Choroid plexus epithelial cell (primary cell): ENCODE measurements around the gene POLE4.
A peak's percentile ranks its signal among the peaks of the same experiment; 100 is the strongest.

Experiments
- DNase-seq: peaks from one replicate; pipeline ENCODE4 v3.0.0-alpha.2; 2010; ENCODE audit warnings: low read depth
- H3K4me3 ChIP-seq: 2 replicates; pipeline ENCODE4 v1.5.1; 2011; ENCODE audit warnings: low read depth, mild to moderate bottlenecking, control low read depth, low read length, moderate library complexity
- TF ChIP-seq, protein P1 (sequence below): conservative IDR thresholded peaks from 2 replicates; pipeline ENCODE4 v1.5.1; 2011; ENCODE audit warnings: low read depth, mild to moderate bottlenecking, control low read depth, inconsistent platforms, low read length, moderate library complexity

POLE4 gene

DNA sequence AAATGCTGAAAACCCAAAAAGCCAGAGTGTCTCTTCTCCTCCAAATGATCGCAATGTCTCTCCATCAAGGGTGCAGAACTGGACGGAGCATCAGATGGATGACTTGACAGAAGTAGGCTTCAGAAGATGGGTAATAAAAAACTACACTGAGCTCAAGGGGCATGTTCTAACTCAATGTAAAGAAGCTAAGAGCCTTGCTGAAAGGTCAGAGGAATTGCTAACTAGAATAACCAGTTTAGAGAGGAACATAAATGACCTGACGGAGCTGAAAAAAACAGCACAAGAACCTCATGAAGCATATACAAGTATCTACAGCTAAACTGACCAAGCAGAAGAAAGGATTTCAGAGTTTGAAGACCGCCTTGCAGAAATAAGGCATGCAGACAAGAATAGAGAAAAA lies 9.7 kb upstream of the POLE4 start:
- DNase-seq: no peak
- no peak overlapping the region for H3K4me3 ChIP-seq
- TF ChIP-seq, protein P1, sequence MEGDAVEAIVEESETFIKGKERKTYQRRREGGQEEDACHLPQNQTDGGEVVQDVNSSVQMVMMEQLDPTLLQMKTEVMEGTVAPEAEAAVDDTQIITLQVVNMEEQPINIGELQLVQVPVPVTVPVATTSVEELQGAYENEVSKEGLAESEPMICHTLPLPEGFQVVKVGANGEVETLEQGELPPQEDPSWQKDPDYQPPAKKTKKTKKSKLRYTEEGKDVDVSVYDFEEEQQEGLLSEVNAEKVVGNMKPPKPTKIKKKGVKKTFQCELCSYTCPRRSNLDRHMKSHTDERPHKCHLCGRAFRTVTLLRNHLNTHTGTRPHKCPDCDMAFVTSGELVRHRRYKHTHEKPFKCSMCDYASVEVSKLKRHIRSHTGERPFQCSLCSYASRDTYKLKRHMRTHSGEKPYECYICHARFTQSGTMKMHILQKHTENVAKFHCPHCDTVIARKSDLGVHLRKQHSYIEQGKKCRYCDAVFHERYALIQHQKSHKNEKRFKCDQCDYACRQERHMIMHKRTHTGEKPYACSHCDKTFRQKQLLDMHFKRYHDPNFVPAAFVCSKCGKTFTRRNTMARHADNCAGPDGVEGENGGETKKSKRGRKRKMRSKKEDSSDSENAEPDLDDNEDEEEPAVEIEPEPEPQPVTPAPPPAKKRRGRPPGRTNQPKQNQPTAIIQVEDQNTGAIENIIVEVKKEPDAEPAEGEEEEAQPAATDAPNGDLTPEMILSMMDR: no peak

DNA sequence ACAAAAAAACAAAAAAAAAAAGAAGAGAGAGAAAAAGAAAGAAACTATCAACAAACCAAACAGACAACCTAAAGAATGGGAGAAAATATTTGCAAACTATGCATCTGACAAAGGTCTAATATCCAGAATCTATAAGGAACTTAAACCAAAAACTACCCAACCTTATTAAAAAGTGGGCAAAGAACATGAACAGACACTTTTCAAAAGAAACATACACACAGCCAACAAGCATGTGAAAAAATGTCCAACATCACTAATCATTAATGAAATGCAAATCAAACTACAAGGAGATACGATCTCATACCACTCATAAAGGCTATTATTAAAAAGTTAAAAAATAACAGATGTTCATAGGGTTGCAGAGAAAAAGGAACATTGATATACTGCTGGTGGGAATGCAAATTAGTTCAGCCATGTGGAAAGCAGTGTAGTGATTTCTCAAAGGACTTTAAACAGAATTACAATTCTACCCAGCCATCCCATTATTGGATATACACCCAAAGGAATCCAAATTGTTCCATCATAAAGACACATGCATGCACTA lies 7.2 kb upstream of the POLE4 start:
- TF ChIP-seq, protein P1: no peak
- DNase-seq: no peak
- no peak overlapping the region for H3K4me3 ChIP-seq

DNA sequence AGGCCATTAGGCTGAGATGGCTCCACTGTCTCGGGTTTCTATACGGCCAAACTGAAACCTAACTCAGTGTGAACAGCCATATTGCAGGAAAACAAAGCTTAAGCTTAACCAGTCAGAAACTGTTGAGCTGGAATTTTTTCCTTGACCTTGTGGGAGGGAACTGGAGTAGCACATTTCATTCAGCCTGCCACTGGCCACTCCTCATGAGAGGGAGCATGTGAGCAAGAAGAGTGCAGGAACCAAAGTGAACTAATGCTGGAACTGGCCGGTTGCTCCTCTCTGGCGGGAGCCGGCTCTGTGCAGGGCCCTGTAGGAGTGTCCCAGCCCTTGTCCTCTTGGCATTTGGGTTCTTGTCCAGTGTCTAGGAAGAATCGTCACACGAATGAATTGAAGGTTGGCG lies 5.9 kb upstream of the POLE4 start:
- TF ChIP-seq, protein P1: no peak
- peak; percentile 27 for DNase-seq
- H3K4me3 ChIP-seq: no peak overlapping the region

DNA sequence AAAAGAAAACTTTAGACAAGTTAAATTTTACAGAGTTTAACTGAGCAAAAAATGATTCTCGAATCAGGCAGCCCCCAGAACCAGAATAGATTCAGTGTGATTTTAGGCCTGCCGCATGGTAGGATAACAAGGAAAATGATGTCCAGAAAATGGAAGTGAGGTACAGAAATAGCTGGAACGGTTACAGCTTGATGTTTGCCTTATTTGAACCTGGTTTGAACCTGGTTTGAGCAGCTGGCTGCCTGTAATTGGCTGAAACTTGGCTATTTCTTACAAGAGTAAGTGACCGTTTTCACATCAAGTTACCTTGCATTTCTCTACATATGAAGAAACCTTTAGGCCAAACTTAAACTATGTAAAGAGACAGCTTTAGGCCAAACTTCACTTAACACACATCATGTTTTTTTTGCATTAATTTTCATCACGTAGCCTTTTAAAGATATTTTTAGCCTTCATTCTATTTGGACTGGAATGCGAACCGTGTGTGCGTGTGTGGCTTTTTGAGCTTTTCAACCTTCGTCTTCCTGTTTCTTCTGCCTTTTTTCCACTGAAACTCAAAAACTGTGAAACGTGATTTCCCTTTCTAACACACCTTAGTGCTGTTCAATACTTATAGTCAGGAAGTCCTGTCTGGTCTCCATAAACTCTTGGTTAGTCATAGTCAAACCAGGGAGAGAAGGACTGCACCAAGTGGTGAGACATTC lies 4.5 kb upstream of the POLE4 start:
- TF ChIP-seq, protein P1: no peak
- DNase-seq: no peak
- H3K4me3 ChIP-seq: no peak overlapping the region

DNA sequence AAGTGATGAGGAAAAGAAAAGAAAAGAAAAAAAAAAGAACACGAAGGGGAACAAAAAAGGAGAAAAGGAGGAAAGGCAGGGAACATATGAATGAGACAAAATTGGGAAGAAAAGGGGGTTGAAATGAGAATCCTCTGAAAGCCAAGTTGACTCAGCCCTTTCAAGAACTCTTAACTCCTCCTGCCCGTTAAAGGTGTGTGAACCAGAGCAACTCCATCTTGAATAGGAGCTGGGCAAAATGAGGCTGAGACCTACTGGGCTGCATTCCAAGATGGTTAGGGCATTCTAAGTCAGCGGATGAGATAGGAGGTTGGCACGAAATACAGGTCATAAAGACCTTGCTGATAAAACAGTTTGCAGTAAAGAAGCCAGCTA lies 4.0 kb upstream of the POLE4 start:
- TF ChIP-seq, protein P1: no peak
- H3K4me3 ChIP-seq: no peak overlapping the region
- DNase-seq: no peak

DNA sequence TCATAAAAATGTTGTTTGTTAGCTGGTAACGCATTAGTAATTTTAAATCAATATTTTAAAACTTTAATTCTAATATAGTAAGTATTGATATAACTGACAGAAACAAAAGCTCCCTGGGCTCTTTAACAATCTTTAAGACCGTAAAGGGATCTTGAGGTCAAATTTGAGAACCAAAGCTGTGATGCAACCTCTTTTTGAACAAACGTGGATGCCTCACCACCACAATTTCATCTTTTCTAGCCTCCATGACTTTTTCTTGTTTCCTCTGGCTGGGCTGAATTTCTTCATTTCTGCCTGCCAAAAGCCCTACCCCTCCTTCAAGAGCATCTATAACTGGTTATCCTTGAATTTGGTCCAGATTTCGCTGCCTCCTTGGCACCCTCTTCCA lies 563 bp upstream of the POLE4 start:
- peak; percentile 41 for DNase-seq
- TF ChIP-seq, protein P1: no peak
- peak overlapping the region; percentile 85 for H3K4me3 ChIP-seq
